22Rv1 (cell line): ENCODE results near the gene NFIA.

Experiments
- H3K27ac ChIP-seq: fragments of 450-650 bp; 2 replicates; pipeline ENCODE4 v1.5.1; 2017
- CTCF ChIP-seq: fragments of 450-650 bp; IDR thresholded peaks from 2 replicates; pipeline ENCODE4 v1.5.1; 2017; ENCODE audit warnings: mild to moderate bottlenecking
- ZFX ChIP-seq: fragments of 450-650 bp; IDR thresholded peaks from 2 replicates; pipeline ENCODE4 v1.6.1; 2017; ENCODE audit warnings: antibody characterized with exemption, borderline replicate concordance

The NFIA gene

GRCh38 chr1:61329556-61329955, 247.2 kb downstream of the NFIA start:
- no peak overlapping the region for H3K27ac ChIP-seq

GRCh38 chr1:61330018-61330417, 247.7 kb downstream of the NFIA start:
- TF ChIP-seq CTCF, result no peak
- no peak for TF ChIP-seq ZFX
- H3K27ac ChIP-seq, result no peak overlapping the region

More at GRCh38 chr1:61329556-61329955, 247.2 kb downstream of the NFIA start:
- TF ChIP-seq ZFX (no peak), CTCF (no peak)

GRCh38 chr1:61330571-61330970, 248.2 kb downstream of the NFIA start:
- TF ChIP-seq ZFX (no peak), CTCF (no peak)
- H3K27ac ChIP-seq, result no peak overlapping the region

GRCh38 chr1:61332196-61332753, 249.9 kb downstream of the NFIA start:
- no peak overlapping the region for H3K27ac ChIP-seq
- TF ChIP-seq ZFX (no peak), CTCF (no peak)

GRCh38 chr1:61332796-61333195, 250.4 kb downstream of the NFIA start:
- TF ChIP-seq CTCF (no peak), ZFX (no peak)

GRCh38 chr1:61334718-61335589, 252.6 kb downstream of the NFIA start:
- TF ChIP-seq ZFX (no peak), CTCF (no peak)
- no peak overlapping the region for H3K27ac ChIP-seq

More at GRCh38 chr1:61332796-61333195, 250.4 kb downstream of the NFIA start:
- no peak overlapping the region for H3K27ac ChIP-seq

- TF ChIP-seq CTCF, result no peak
- TF ChIP-seq ZFX, result no peak
- H3K27ac ChIP-seq, result no peak overlapping the region
These were observed 254.7 kb downstream of the NFIA start for GRCh38 chr1:61337037-61337436.
